Keratinocyte (primary cell): ENCODE results near the gene NLGN4X. TPM values are rescaled to one million over a fixed set of nuclear protein-coding genes. Genes with fewer than 3 reads are reported as not detected.

Source experiments
- DNase-seq: peaks from one replicate; pipeline ENCODE4 v3.0.0-alpha.2; 2011; ENCODE audit warnings: low read depth, missing footprints, low spot score
- FAIRE-seq: peaks from 2 replicates; lab custom pipeline; 2011; peaks lifted over from hg19 to GRCh38; lab: Jason Lieb, UNC
- H2AFZ ChIP-seq: 2 replicates; pipeline ENCODE4 v1.6.0; 2012; ENCODE audit warnings: low read length, control low read depth, inconsistent platforms; ENCODE audit not compliant: control insufficient read depth
- H3K27ac ChIP-seq: 2 replicates; pipeline ENCODE4 v1.5.1; 2011; ENCODE audit warnings: low read length; ENCODE audit not compliant: control insufficient read depth, insufficient read depth
- H3K27me3 ChIP-seq: 3 replicates; pipeline ENCODE4 v1.6.0; 2011; ENCODE audit warnings: low read length; ENCODE audit not compliant: control insufficient read depth, insufficient read depth; ENCODE audit errors: extremely low read depth
- H3K36me3 ChIP-seq, 2 experiments: 2 replicates in 1 of 2; 3 replicates in 1 of 2; pipeline ENCODE4 v1.5.1; 2011; ENCODE audit warnings: low read length in 2 of 2, mild to moderate bottlenecking in 1 of 2; ENCODE audit not compliant: control insufficient read depth in 2 of 2, insufficient read depth in 2 of 2; ENCODE audit errors: extremely low read depth in 1 of 2
- H3K4me1 ChIP-seq: 3 replicates; pipeline ENCODE4 v1.5.1; 2011; ENCODE audit warnings: low read length; ENCODE audit not compliant: control insufficient read depth, insufficient read depth; ENCODE audit errors: extremely low read depth
- H3K4me2 ChIP-seq: 3 replicates; pipeline ENCODE4 v1.6.0; 2011; ENCODE audit warnings: low read depth, low read length; ENCODE audit not compliant: control insufficient read depth, insufficient read depth; ENCODE audit errors: extremely low read depth
- H3K4me3 ChIP-seq, 3 experiments: fragments of 200-600 bp in 1 of 3; sonication (generic) in 1 of 3; 2 replicates in 2 of 3; 3 replicates in 1 of 3; pipeline ENCODE4 v1.5.1; 2011 to 2016; ENCODE audit warnings: low read length in 3 of 3, mild to moderate bottlenecking in 3 of 3, control low read depth in 2 of 3, inconsistent platforms in 1 of 3, low read depth in 1 of 3, mixed read lengths in 1 of 3, mixed run types in 1 of 3, moderate library complexity in 1 of 3; ENCODE audit not compliant: control insufficient read depth in 2 of 3, insufficient read depth in 2 of 3; ENCODE audit errors: extremely low read depth in 1 of 3
- H3K79me2 ChIP-seq: 2 replicates; pipeline ENCODE4 v1.6.0; 2012; ENCODE audit warnings: low read length; ENCODE audit not compliant: control insufficient read depth, insufficient read depth
- H3K9ac ChIP-seq: 3 replicates; pipeline ENCODE4 v1.6.0; 2011; ENCODE audit warnings: low read length; ENCODE audit not compliant: control insufficient read depth, insufficient read depth; ENCODE audit errors: extremely low read depth
- H3K9me1 ChIP-seq: 3 replicates; pipeline ENCODE4 v1.6.0; 2011; ENCODE audit warnings: low read length; ENCODE audit not compliant: control insufficient read depth, insufficient read depth; ENCODE audit errors: extremely low read depth
- H3K9me3 ChIP-seq: 2 replicates; pipeline ENCODE4 v1.5.1; 2012; ENCODE audit warnings: low read depth, low read length; ENCODE audit not compliant: control insufficient read depth
- H4K20me1 ChIP-seq: 3 replicates; pipeline ENCODE4 v1.6.0; 2011; ENCODE audit warnings: low read length; ENCODE audit not compliant: control insufficient read depth, insufficient read depth; ENCODE audit errors: extremely low read depth
- CTCF ChIP-seq, 3 experiments: IDR thresholded peaks in 1 of 3; conservative IDR thresholded peaks in 1 of 3; optimal IDR thresholded peaks in 1 of 3; 2 replicates in 2 of 3; 3 replicates in 1 of 3; pipeline versions ENCODE3 to v1.5.1; 2011; ENCODE audit warnings: low read length in 3 of 3, mild to moderate bottlenecking in 3 of 3, moderate library complexity in 2 of 3, control low read depth in 1 of 3, inconsistent platforms in 1 of 3; ENCODE audit not compliant: insufficient read depth in 2 of 3; ENCODE audit errors: extremely low read depth in 1 of 3
- EZH2 ChIP-seq: IDR thresholded peaks from one replicate; pipeline ENCODE4 v1.6.1; 2012; ENCODE audit warnings: inconsistent platforms, mild to moderate bottlenecking, low read length, moderate library complexity
- dilution Hi-C: fragments of 300-500 bp; cut with MboI; formaldehyde crosslinking; loops from one replicate; pipeline ENCODE4 v1.7.0; 2020; ENCODE audit warnings: low sequenced_read_pairs; ENCODE audit not compliant: extremely low pct_ligation_motif_present
- polyA plus RNA-seq, 5 experiments: library from polyadenylated mRNA; depleted of rRNA in 3 of 5; stranded (reverse) in 3 of 5; stranded (forward) in 1 of 5; unstranded in 1 of 5; fragments of >200 nt; gene quantifications; 1 replicate in 1 of 5; 2 replicates in 3 of 5; 3 replicates in 1 of 5; pipeline versions ENCODE4 v1.2.1 to v1.2.3, GENCODE V29; 2011 to 2012; ENCODE audit warnings: missing spikeins in 2 of 5, low read depth in 1 of 5, low replicate concordance in 1 of 5

Gene NLGN4X
- polyA plus RNA-seq, 1 donor (not counting 4 experiments of a cell fraction or from before 2014, with no cell fraction given), result 2.0 TPM

DNA sequence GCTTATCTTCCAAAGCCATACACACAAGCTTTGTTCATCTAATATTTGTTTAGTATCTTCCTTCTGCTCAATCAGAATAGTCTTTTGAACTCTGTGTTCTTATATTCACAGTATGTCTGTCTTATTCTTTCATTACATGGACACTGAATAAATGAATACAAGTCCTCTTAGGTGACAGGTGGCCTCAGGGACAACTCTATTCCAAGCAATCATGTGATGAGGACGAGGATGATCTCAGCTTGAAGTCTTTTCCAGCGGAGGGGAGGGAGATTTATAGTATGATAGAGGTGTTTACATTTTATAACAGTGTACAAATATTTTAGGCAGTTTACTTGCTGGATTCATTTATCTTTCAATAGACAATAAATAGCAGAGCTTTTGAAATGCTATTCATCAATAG is 300.4 kb downstream of the NLGN4X start:
- FAIRE-seq (no peak), DNase-seq (no peak)
- Histone ChIP-seq H3K36me3 (no peaks in the 10 kb centered on the region), H3K9me3 (no peaks in the 10 kb centered on the region), H3K4me1 (no peaks in the 10 kb centered on the region), H3K27me3 (no peaks in the 10 kb centered on the region), H3K79me2 (no peaks in the 10 kb centered on the region), H2AFZ (no peak overlapping the region), H3K4me2 (no peak overlapping the region), H4K20me1 (no peaks in the 10 kb centered on the region), H3K4me3 (no peak overlapping the region), H3K9ac (no peak overlapping the region), H3K9me1 (no peaks in the 10 kb centered on the region), H3K27ac (no peak overlapping the region)
- no peak for TF ChIP-seq EZH2
- TF ChIP-seq CTCF (optimal IDR thresholded peaks at IDR 0.05 in 1 of 3, IDR thresholded peaks at IDR 0.05 in 1 of 3, conservative IDR thresholded peaks at IDR 0.05 in 1 of 3; ENCODE audit: extremely low read depth in 1 of 3, insufficient read depth in 2 of 3, low read length in 3 of 3), result no peak
- dilution Hi-C loops, result no loop called here

- TF ChIP-seq CTCF (optimal IDR thresholded peaks at IDR 0.05 in 1 of 3, IDR thresholded peaks at IDR 0.05 in 1 of 3, conservative IDR thresholded peaks at IDR 0.05 in 1 of 3; ENCODE audit: extremely low read depth in 1 of 3, insufficient read depth in 2 of 3, low read length in 3 of 3), result peak in 1 of 3 experiments; percentile 45
- no peak for TF ChIP-seq EZH2
- H3K4me1 ChIP-seq, result no peaks in the 10 kb centered on the region
- DNase-seq (no peak), FAIRE-seq (no peak)
- no peaks in the 10 kb centered on the region for H4K20me1 ChIP-seq
- no peaks in the 10 kb centered on the region for H3K36me3 ChIP-seq
- H3K27me3 ChIP-seq, result no peaks in the 10 kb centered on the region
- no peak overlapping the region for H3K4me3 ChIP-seq
- no peak overlapping the region for H3K9ac ChIP-seq
- H3K4me2 ChIP-seq, result no peak overlapping the region
- no peak overlapping the region for H2AFZ ChIP-seq
- H3K79me2 ChIP-seq, result no peaks in the 10 kb centered on the region
- dilution Hi-C loops, result no loop called here
- H3K27ac ChIP-seq, result no peak overlapping the region
- H3K9me3 ChIP-seq, result no peaks in the 10 kb centered on the region
- no peaks in the 10 kb centered on the region for H3K9me1 ChIP-seq
Measured at GRCh38 chrX:5916945-5917344, 311.7 kb downstream of the NLGN4X start.
